Iris pigment epithelial cell (primary cell): ENCODE results near the gene MEIS2.
A peak's percentile ranks its signal among the peaks of the same experiment; 100 is the strongest.

Experiments
- DNase-seq: peaks from one replicate; pipeline ENCODE4 v3.0.0-alpha.2; 2011; ENCODE audit warnings: low read depth

Gene MEIS2

GRCh38 chr15:36936613-36937012 lies 163.7 kb downstream of the MEIS2 start:
- peak; percentile 36 for DNase-seq

- DNase-seq = no peak
Measured at GRCh38 chr15:36933255-36933990, 166.9 kb downstream of the MEIS2 start.

- DNase-seq = no peak
Measured at GRCh38 chr15:36932070-36932469, 168.3 kb downstream of the MEIS2 start.

- DNase-seq = no peak
Measured at GRCh38 chr15:36931434-36931833, 168.9 kb downstream of the MEIS2 start.

GRCh38 chr15:36926427-36926825 lies 173.9 kb downstream of the MEIS2 start:
- no peak for DNase-seq

GRCh38 chr15:36925653-36926426 lies 174.5 kb downstream of the MEIS2 start:
- DNase-seq = no peak

- DNase-seq = no peak
Measured at GRCh38 chr15:36925049-36925448, 175.3 kb downstream of the MEIS2 start.

- DNase-seq = no peak
Measured at GRCh38 chr15:36924034-36924433, 176.3 kb downstream of the MEIS2 start.

- DNase-seq = no peak
Measured at GRCh38 chr15:36921484-36922091, 178.8 kb downstream of the MEIS2 start.

- DNase-seq = no peak
Measured at GRCh38 chr15:36917411-36918267, 182.7 kb downstream of the MEIS2 start.

GRCh38 chr15:36914960-36915808 lies 185.2 kb downstream of the MEIS2 start:
- DNase-seq = peak; percentile 45

GRCh38 chr15:36914466-36914865 lies 185.9 kb downstream of the MEIS2 start:
- DNase-seq = no peak

- DNase-seq = peak; percentile 57
Measured at GRCh38 chr15:36912311-36912712, 188.0 kb downstream of the MEIS2 start.

GRCh38 chr15:36911322-36911944 lies 188.9 kb downstream of the MEIS2 start:
- DNase-seq = peak; percentile 89

GRCh38 chr15:36908991-36909390 lies 191.4 kb downstream of the MEIS2 start:
- DNase-seq = no peak

GRCh38 chr15:36907295-36907694 lies 193.1 kb downstream of the MEIS2 start:
- DNase-seq = no peak

- DNase-seq = peak; percentile 87
Measured at GRCh38 chr15:36905908-36906307, 194.4 kb downstream of the MEIS2 start.

GRCh38 chr15:36904715-36905114 lies 195.6 kb downstream of the MEIS2 start:
- no peak for DNase-seq

GRCh38 chr15:36903922-36904556 lies 196.3 kb downstream of the MEIS2 start:
- no peak for DNase-seq

GRCh38 chr15:36903195-36903594 lies 197.2 kb downstream of the MEIS2 start:
- DNase-seq = no peak
